Daoy (cell line): Measurements from ENCODE around the gene PTPRT. TPM values are rescaled to one million over a fixed set of nuclear protein-coding genes. Genes with fewer than 3 reads are reported as not detected.

Source experiments
- DNase-seq: peaks from one replicate; pipeline ENCODE4 v3.0.0-alpha.2; 2015; ENCODE audit warnings: low read depth
- total RNA-seq: library from RNA; depleted of rRNA; stranded (reverse); fragments of >200 nt; shearing (Covaris generic); gene quantifications from 2 replicates; pipeline ENCODE4 v1.2.3, GENCODE V29; 2014

The PTPRT gene
- total RNA-seq, 1 experiment from 2014 or later: not detected

DNA sequence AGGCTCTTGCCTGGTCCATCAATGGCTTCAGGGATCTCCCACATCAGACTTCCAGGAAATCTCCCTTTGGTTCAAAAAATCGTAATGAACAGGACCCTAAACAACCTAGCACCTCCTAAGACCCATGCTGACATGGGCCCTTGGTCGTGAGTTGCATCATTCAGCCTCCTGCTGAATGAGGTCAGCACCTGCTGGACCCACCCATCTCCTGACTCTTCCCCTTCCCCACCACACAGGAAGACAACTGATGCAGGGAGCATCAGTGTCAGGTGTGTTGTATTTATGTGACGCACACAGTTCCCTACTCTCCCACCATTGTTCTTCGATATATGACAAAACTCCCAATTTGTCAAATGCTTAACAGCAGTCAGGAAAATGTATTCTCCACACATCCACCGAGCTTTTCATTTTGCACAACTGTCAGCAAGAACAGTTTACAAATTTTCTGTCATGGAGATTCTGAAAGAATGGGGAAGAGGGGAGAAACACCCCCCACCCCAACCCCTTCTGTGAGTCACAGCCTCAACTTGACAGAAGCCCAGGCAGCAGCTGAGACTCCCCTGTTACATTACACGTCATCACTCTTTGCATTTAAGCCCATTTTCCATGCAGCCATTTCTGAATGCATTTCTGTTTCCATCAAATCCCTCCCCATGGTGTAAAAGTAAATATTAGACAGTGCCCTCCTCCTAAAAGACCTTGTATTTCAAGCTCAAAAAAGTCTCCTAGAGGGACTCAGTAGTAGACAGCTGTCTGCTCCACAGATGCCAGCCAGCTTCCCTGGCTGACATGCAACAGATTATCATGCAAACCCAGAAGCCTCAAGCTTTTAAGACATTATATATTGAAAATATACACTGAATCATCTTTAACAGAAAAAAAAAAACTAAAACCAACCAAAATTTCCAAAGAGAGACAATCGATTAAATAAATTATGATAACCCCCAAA is 577.5 kb downstream of the PTPRT start:
- DNase-seq: no peak

DNA sequence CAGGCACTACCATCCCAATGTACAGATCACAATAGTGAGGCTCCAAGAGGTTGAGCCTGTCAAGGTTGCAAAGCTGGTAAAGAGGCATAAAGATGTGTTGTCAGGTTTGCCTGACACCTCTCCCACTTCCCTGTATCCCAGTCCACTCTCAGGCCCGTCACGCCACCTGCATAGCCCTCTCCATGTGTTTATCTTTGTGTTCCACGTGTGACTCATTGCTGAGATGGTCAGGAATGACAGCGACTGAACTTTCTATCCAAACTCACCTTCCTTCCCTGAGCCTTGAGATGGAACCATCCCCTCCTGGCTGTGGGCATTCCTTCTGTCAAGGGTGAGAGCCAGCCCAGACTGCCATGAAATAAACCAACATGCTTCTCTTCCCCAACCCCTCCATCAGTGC is 578.3 kb downstream of the PTPRT start:
- DNase-seq: no peak

DNA sequence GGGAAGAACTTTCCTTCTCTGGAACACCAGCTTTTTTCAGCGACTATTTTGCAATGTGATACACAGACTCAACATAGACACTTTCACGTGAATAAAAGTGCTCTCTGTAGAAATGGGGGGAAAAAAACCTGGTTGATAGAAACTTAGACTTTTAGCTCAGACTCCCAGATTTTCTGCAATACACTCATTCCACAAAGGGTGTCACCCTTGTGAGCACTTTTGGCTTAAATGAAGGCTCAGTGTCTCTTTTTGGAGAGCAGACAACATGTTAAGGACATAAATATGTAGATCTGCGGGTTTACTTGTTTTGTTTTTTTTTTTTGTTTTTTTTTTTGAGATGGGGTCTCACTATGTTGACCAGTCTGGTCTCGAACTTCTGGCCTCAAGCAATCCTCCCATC is 579.6 kb downstream of the PTPRT start:
- DNase-seq: no peak

GRCh38 chr20:42609618-42610017 is 580.1 kb downstream of the PTPRT start:
- DNase-seq: no peak

- no peak for DNase-seq
Observed at GRCh38 chr20:42604998-42605956, 584.4 kb downstream of the PTPRT start.

DNA sequence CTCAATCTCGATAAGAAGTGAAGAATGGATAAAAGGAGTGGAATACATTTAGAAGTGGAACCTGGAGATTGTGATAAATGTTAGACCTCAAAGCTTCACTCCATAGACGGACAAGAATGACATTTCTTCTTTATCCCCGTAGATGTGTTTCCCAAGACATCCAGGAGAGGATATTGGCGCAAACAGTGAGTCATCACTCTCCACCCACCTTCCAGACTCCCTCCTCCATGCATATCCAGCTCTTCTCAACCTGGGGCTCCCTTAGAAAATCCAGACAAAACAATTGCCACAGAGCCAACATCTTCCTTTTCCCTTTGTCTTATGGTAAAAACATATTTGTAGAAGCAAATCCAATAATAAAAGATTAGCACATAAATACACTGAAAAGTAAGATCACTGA is 586.1 kb downstream of the PTPRT start:
- DNase-seq: no peak

GRCh38 chr20:42598581-42598980 is 591.1 kb downstream of the PTPRT start:
- DNase-seq: no peak

- DNase-seq: no peak
Observed at GRCh38 chr20:42595625-42596024, 594.1 kb downstream of the PTPRT start.

DNA sequence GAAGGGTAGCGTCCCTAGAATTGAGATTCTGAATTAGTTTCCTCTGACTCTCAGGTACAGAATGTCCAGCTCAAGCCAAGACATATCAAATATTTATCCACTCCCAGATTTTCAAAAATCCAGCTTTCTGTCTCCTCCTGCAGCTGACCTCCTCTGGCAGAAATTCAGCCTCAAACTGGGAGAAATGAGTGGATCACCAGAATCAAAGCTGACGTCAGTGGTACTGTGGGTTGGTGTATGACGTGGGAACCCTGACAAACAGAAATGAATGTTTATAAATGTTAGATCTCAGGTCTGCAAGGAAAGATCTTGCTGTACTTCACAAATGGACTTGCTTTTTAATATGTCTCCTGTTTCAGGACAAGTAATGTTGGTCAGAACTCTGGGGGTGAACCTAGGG is 595.0 kb downstream of the PTPRT start:
- no peak for DNase-seq

GRCh38 chr20:42594011-42594410 is 595.7 kb downstream of the PTPRT start:
- DNase-seq: no peak

GRCh38 chr20:42589976-42590639 is 599.6 kb downstream of the PTPRT start:
- no peak for DNase-seq

DNA sequence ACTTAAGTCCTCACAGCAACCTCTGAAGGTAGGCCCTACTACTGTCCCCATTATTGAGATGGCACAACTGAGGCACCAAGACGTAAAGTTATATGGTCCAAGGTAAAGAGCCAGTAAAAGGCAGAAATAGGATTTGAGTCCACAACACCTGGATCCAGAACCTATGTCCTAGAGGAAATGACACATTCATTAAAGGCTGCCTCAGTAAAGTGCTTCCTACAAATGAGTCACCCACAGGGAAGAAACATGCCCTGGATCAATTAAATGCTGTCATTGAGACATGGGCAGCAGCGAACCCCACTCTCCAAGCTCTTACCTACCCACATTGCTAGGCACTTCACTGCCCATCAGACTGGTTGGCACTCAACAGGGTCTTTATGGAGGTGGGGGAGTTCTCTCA is 600.9 kb downstream of the PTPRT start:
- DNase-seq: no peak

GRCh38 chr20:42587427-42587826 is 602.3 kb downstream of the PTPRT start:
- DNase-seq: no peak

DNA sequence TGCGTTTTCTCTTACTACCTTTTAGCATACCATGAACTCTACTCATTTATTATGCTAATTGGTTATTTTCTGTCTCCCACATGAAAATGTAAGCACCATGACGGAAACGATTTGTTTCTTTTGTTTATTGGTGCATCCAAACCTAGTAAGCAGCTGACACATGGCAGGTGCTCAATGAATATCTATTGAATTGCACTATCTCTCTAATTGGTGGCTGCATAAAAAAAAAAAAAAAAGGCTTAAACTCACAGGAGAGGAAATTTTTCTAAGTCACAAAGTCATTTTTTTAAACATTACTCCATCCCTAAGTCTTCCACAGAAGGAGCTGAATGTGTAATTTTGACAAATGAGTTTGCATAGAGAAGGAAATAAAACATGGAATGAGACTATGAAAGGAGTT is 608.4 kb downstream of the PTPRT start:
- DNase-seq: no peak

- no peak for DNase-seq
Observed at GRCh38 chr20:42576167-42576566, 613.5 kb downstream of the PTPRT start.

DNA sequence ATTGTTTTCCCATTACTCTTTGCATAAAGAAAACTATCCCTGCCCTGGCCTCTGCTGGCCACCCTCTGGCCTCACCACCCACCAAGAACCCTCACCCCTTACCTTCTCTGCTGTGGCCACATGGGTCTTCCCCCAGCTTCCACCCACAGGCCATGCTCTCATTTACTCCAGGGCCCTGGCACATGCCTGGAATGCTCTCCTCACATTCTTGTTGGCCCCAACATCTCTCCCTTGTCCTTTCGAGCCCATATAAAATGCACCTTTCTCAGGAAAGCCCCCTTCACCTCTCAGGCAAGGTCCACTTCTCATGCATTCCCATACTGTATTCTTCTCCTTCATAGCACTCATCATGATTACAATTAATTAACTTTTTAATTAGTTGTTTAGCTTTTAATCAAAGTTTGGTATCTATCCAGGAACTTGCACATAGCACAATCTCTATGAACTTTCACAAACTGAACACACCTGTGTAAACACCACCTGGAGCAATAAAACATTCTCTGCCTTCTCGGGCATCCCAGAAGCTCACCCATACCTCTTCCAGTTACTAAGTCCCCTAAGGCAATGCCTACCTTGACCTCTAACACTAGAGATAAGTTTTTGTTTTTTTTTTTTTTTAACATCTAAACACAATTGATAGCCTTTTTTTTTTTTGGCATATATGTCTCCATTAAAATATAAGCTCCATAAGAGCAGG is 617.2 kb downstream of the PTPRT start:
- DNase-seq: no peak

DNA sequence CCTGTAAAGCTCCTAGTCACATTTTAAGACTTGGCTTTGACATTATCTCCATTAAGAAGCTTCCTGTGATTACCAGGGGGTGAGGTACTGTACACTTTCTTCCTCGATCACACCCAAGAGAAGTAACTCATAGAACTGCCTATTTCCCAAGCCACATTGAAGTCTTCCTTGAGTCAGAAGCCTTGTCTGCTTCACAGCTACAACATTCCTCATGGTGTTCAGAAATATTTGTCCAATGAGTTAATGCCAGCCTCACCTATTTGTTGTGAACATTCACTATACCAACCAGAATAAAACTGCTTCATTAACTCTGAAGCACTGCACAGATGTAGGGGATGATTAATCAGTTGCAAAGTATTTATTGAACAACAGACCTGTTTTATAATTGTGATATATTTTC is 622.3 kb downstream of the PTPRT start:
- DNase-seq: no peak

DNA sequence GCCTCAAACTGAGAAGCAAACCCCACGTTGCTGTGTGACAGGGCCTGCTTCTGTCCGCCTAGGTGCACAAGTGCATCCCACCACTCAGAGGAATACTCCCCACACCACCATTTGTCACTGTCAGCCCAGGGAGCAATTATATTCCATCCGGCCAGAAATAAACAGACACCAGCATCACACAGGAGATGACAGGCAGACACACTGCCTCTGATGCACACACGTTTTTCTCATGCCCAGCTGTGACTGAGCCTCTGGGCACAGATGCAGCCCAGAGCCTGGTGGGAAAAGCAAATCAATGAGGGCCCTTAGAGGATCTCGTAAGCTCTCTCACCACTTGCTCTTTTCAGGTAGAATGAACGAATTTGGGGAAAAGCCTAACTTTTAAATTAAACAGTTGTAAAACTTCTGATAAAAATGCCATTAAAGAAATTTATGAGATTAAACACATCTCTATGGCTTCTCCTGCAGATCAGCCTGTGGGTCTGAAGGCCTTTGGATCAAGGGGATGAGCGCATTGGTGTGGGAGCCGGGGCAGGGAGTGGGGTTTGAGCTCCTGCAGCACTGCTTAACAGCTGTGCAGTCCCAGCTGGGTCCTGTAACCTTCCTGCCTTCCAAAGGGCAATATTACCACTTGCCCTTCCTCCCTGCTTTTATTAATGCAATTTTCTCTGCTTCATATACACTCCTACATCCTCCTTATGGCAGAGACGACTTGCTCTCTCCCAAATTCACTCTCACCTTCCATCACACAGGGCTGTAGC is 624.3 kb downstream of the PTPRT start:
- no peak for DNase-seq

DNA sequence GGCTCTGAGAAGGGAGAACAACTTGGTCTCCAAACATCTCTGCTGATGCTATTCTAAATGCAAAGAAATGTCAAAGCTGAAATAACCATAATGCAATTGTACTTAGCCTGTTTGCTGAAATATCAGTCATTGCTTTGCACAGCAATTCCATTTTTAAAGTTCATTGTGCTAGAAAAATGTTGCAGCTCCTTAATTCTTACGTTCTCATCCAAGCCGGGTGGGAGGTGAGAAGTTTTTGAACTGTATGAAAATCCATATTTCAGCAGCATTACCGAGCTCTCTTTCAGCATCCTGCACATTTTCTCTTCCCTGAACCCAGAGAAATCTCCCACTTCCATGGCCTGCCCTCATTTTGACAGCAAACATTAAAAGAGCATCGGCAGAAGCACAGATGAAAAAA is 630.0 kb downstream of the PTPRT start:
- no peak for DNase-seq

DNA sequence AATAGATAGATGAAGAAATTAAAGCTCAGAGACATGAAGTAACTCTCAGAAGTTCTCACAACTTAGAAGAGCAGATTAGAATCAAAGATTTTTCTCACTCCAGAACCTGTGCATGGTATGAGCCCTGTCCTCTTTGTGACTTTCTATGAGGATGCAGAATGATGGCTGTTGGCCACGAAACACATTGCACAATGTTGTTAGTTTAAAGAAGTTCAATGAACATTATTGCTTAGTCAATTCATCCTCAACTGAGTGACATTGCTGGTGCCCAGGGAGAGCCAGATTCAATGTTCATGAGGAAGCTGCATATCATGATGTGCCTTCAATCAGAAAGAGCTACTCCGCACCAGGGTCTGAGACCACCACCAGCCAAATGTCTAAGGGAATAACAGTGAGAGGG is 633.1 kb downstream of the PTPRT start:
- no peak for DNase-seq

DNA sequence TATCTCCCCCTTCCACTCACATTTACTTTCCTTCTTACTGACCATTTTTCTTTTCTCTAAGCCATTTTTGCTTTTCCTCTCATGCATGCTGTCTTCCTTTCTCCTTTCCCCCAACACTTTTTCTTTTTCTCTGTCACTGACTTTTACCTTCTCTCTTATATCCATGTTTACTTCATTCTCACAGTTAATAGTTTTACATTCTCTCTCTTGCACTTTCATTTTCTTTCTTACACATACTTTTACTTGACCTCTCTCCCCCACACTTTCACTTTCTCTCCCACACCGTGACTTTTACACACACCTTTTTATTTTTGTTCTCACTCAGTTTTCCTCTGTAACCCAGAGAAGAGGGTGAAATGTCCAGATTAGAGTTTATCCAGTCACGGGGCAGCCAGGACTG is 636.3 kb downstream of the PTPRT start:
- no peak for DNase-seq
